ENCODE results near the gene NDUFAF7. TPM values are rescaled to one million over a fixed set of nuclear protein-coding genes. Genes with fewer than 3 reads are reported as not detected.
"Not testable (repeated sequence)": the region's sequence is repeated elsewhere in the genome, so short reads cannot be mapped to it uniquely, and the experiment has no call there.

NDUFAF7 gene
- total RNA-seq, 1 experiment from 2014 or later, result 103 TPM

DNA sequence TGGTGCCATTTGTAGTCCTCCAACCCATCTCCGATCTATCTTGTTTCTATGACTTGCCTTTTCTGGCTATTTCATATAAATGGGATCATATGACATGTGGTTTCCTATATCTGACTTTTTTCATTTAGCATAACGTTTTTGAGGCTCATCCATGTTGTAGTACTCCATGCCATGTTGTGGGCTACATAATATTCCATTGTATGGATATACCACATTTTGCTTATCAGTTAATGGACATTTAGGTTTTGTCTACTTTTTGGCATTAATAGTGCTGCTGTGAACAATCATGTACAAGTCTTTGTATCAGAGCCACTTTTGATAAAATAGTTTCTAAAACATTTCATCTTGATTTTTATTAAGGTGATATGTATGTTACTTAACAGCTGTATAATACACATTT lies 27.8 kb upstream of the NDUFAF7 start:
- no peak overlapping the region for H2BK15ac ChIP-seq (ENCODE audit: low read depth, low read length)
- no peak overlapping the region for H4K8ac ChIP-seq (replicated peaks; ENCODE audit: insufficient read length, low read depth, low read length)
- TF ChIP-seq, protein P1, sequence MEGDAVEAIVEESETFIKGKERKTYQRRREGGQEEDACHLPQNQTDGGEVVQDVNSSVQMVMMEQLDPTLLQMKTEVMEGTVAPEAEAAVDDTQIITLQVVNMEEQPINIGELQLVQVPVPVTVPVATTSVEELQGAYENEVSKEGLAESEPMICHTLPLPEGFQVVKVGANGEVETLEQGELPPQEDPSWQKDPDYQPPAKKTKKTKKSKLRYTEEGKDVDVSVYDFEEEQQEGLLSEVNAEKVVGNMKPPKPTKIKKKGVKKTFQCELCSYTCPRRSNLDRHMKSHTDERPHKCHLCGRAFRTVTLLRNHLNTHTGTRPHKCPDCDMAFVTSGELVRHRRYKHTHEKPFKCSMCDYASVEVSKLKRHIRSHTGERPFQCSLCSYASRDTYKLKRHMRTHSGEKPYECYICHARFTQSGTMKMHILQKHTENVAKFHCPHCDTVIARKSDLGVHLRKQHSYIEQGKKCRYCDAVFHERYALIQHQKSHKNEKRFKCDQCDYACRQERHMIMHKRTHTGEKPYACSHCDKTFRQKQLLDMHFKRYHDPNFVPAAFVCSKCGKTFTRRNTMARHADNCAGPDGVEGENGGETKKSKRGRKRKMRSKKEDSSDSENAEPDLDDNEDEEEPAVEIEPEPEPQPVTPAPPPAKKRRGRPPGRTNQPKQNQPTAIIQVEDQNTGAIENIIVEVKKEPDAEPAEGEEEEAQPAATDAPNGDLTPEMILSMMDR (conservative IDR thresholded peaks at IDR 0.05), result no peak
- H3K9ac ChIP-seq (ENCODE audit: extremely low read depth, insufficient read length, low read length), result no peak overlapping the region
- H3K9me3 ChIP-seq (ENCODE audit: control insufficient read depth, low read depth, low read length), result peaks cover 6% of the 10 kb centered on the region
- no peak overlapping the region for H2BK20ac ChIP-seq (ENCODE audit: low read depth, low read length, poor library complexity, severe bottlenecking)
- peaks cover 32 to 37% of the 10 kb centered on the region in 2 experiments for H3K9me3 Mint-ChIP-seq
- no peak overlapping the region for H2BK120ac ChIP-seq (ENCODE audit: low read depth, low read length, poor library complexity, severe bottlenecking)
- DNase-seq, result no peak
- no peak overlapping the region for H3K4ac ChIP-seq (ENCODE audit: low read depth, low read length)
- peaks cover 61% of the 10 kb centered on the region in 2 experiments for H3K4me1 Mint-ChIP-seq
- H3K4me3 Mint-ChIP-seq, result no peak overlapping the region
- no peaks in the 10 kb centered on the region for H4K20me1 ChIP-seq (ENCODE audit: control insufficient read depth, insufficient read depth, insufficient read length)
- no peak overlapping the region for H3K27ac ChIP-seq (ENCODE audit: insufficient read length, low read depth, low read length)
- no peak overlapping the region for H4K5ac ChIP-seq (ENCODE audit: insufficient read length, low read depth, low read length)
- H2BK5ac ChIP-seq (ENCODE audit: insufficient read length, low read length), result no peak overlapping the region
- no peak overlapping the region for H3K4me2 ChIP-seq (ENCODE audit: insufficient read depth, insufficient read length, low read length)
- H3K27me3 ChIP-seq (ENCODE audit: insufficient read depth, low read length), result no peaks in the 10 kb centered on the region
- H2BK12ac ChIP-seq (ENCODE audit: insufficient read length, low read depth, low read length), result no peak overlapping the region
- H3K56ac ChIP-seq (ENCODE audit: insufficient read length, low read depth, low read length), result no peak overlapping the region
- peaks cover 67 to 78% (median 74%) of the 10 kb centered on the region in 3 experiments for H3K36me3 Mint-ChIP-seq (ENCODE audit: insufficient read depth in 1 of 3, low read depth in 3 of 3)
- no peaks in the 10 kb centered on the region for H3K23me2 ChIP-seq (ENCODE audit: insufficient read length, low read depth, low read length, poor library complexity, severe bottlenecking)
- H3K79me2 ChIP-seq (ENCODE audit: insufficient read depth, low read length), result no peaks in the 10 kb centered on the region; the same call in 1 of the 2 replicates
- peak overlapping the region in 2 of 3 experiments; percentile 82 to 99; a peak in 4 of 7 replicates for H3K27ac Mint-ChIP-seq
- H2AFZ ChIP-seq (ENCODE audit: low read length), result no peak overlapping the region
- no peaks in the 10 kb centered on the region for H3K79me1 ChIP-seq (ENCODE audit: insufficient read depth, low read depth, low read length, poor library complexity, severe bottlenecking)
- H3K14ac ChIP-seq (ENCODE audit: insufficient read depth, low read length), result no peak overlapping the region
- no peak overlapping the region for H3K18ac ChIP-seq (ENCODE audit: insufficient read length, low read depth, low read length)
- no peak overlapping the region for H3T11ph ChIP-seq (ENCODE audit: low read length)
- H3K27me3 Mint-ChIP-seq (ENCODE audit: low read depth), result no peaks in the 10 kb centered on the region
- H3K23ac ChIP-seq (ENCODE audit: insufficient read length, low read depth, low read length), result no peak overlapping the region
- H3K4me1 ChIP-seq (ENCODE audit: insufficient read depth, low read length), result peaks cover 2% of the 10 kb centered on the region; the same call in 1 of the 2 replicates
- no peak overlapping the region for H4K91ac ChIP-seq (ENCODE audit: insufficient read length, low read depth, low read length)
- no peak overlapping the region for H2AK5ac ChIP-seq (ENCODE audit: insufficient read length, low read length)
- no CpG with 5 or more reads among the region's 2 CpGs for WGBS (ENCODE audit: extremely low coverage, insufficient read length, low lambda C conversion rate)

DNA sequence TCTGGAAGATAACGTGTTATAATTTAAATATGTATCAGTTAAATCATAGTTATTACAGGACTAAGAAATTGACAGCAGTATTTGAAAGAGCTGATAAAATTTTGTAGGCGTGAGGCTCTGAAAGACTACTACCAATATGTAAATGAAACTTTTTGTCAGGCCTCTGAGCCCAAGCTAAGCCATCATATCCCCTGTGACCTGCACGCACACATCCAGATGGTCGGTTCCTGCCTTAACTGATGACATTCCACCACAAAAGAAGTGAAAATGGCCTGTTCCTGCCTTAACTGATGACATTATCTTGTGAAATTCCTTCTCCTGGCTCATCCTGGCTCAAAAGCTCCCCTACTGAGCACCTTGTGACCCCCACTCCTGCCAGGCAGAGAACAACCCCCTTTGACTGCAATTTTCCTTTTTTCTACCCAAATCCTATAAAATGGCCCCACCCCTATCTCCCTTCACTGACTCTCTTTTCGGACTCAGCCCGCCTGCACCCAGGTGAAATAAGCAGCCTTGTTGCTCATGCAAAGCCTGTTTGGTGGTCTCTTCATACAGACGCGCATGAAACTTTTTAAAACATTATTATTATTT lies 26.3 kb upstream of the NDUFAF7 start:
- H3K4me3 Mint-ChIP-seq, result peak overlapping the region; percentile 30 to 63
- peak overlapping the region; percentile 87 for H3K27ac ChIP-seq (ENCODE audit: insufficient read length, low read depth, low read length)
- not testable (repeated sequence) for H3K4me2 ChIP-seq (ENCODE audit: insufficient read depth, insufficient read length, low read length)

More for the DNA sequence above, 26.3 kb upstream of the NDUFAF7 start:
- not testable (repeated sequence) for H2BK12ac ChIP-seq (ENCODE audit: insufficient read length, low read depth, low read length); H4K8ac ChIP-seq (replicated peaks; ENCODE audit: insufficient read length, low read depth, low read length); H2AFZ ChIP-seq (ENCODE audit: low read length); H2BK120ac ChIP-seq (ENCODE audit: low read depth, low read length, poor library complexity, severe bottlenecking); H3K23me2 ChIP-seq (ENCODE audit: insufficient read length, low read depth, low read length, poor library complexity, severe bottlenecking); H3K23ac ChIP-seq (ENCODE audit: insufficient read length, low read depth, low read length); H3K56ac ChIP-seq (ENCODE audit: insufficient read length, low read depth, low read length); H3K4me1 ChIP-seq (ENCODE audit: insufficient read depth, low read length); H3K79me1 ChIP-seq (ENCODE audit: insufficient read depth, low read depth, low read length, poor library complexity, severe bottlenecking); H3K4ac ChIP-seq (ENCODE audit: low read depth, low read length); H3K18ac ChIP-seq (ENCODE audit: insufficient read length, low read depth, low read length); H3T11ph ChIP-seq (ENCODE audit: low read length); H4K20me1 ChIP-seq (ENCODE audit: control insufficient read depth, insufficient read depth, insufficient read length); H3K14ac ChIP-seq (ENCODE audit: insufficient read depth, low read length); H4K91ac ChIP-seq (ENCODE audit: insufficient read length, low read depth, low read length); H2AK5ac ChIP-seq (ENCODE audit: insufficient read length, low read length); H3K79me2 ChIP-seq (ENCODE audit: insufficient read depth, low read length); H2BK20ac ChIP-seq (ENCODE audit: low read depth, low read length, poor library complexity, severe bottlenecking); H4K5ac ChIP-seq (ENCODE audit: insufficient read length, low read depth, low read length); H2BK15ac ChIP-seq (ENCODE audit: low read depth, low read length); H2BK5ac ChIP-seq (ENCODE audit: insufficient read length, low read length); H3K9ac ChIP-seq (ENCODE audit: extremely low read depth, insufficient read length, low read length); H3K27me3 Mint-ChIP-seq (ENCODE audit: low read depth); H3K27me3 ChIP-seq (ENCODE audit: insufficient read depth, low read length)
- WGBS (ENCODE audit: extremely low coverage, insufficient read length, low lambda C conversion rate), result no CpG with 5 or more reads among the region's 8 CpGs
- peak; percentile 68 for DNase-seq
- H3K9me3 Mint-ChIP-seq, result peaks cover 42 to 52% of the 10 kb centered on the region in 2 experiments
- H3K27ac Mint-ChIP-seq, result peak overlapping the region; percentile 72 to 99 (median 98)
- peaks cover 62 to 64% of the 10 kb centered on the region in 2 experiments for H3K4me1 Mint-ChIP-seq
- H3K36me3 Mint-ChIP-seq (ENCODE audit: insufficient read depth in 1 of 3, low read depth in 3 of 3), result peaks cover 81 to 91% (median 88%) of the 10 kb centered on the region in 3 experiments
- peaks cover 15% of the 10 kb centered on the region for H3K9me3 ChIP-seq (ENCODE audit: control insufficient read depth, low read depth, low read length)

Data from H9 (cell line).